Astrocyte (in vitro differentiated cells and primary cell): Measurements from ENCODE around the gene TNPO3. TPM values are rescaled to one million over a fixed set of nuclear protein-coding genes. Genes with fewer than 3 reads are reported as not detected.

Experiments used
- DNase-seq: peaks from one replicate; pipeline ENCODE4 v3.0.0-alpha.2; 2010; ENCODE audit warnings: low read depth
- FAIRE-seq: peaks from 2 replicates; lab custom pipeline; 2011; peaks lifted over from hg19 to GRCh38; lab: Jason Lieb, UNC
- H2AFZ ChIP-seq: 2 replicates; pipeline ENCODE4 v1.6.0; 2012; ENCODE audit warnings: low read depth, low read length, inconsistent platforms
- H3K27ac ChIP-seq: 2 replicates; pipeline ENCODE4 v1.5.1; 2011; ENCODE audit warnings: low read depth, low read length, inconsistent platforms
- H3K27me3 ChIP-seq: 2 replicates; pipeline ENCODE4 v1.6.0; 2011; ENCODE audit warnings: low read length, inconsistent platforms; ENCODE audit not compliant: insufficient read depth
- H3K36me3 ChIP-seq: 2 replicates; pipeline ENCODE4 v1.5.1; 2011; ENCODE audit warnings: low read length, inconsistent platforms; ENCODE audit not compliant: insufficient read depth
- H3K4me1 ChIP-seq: 2 replicates; pipeline ENCODE4 v1.5.1; 2011; ENCODE audit warnings: low read length, inconsistent platforms; ENCODE audit not compliant: insufficient read depth
- H3K4me2 ChIP-seq: 2 replicates; pipeline ENCODE4 v1.6.0; 2012; ENCODE audit warnings: low read length, inconsistent platforms
- H3K4me3 ChIP-seq: 2 replicates; pipeline ENCODE4 v1.5.1; 2011; ENCODE audit warnings: low read depth, mild to moderate bottlenecking, low read length, inconsistent platforms; ENCODE audit not compliant: insufficient read depth
- H3K79me2 ChIP-seq: 2 replicates; pipeline ENCODE4 v1.6.0; 2012; ENCODE audit warnings: mild to moderate bottlenecking, low read length, inconsistent platforms; ENCODE audit not compliant: insufficient read depth
- H3K9ac ChIP-seq: 2 replicates; pipeline ENCODE4 v1.6.0; 2012; ENCODE audit warnings: mild to moderate bottlenecking, low read length, inconsistent platforms
- H3K9me3 ChIP-seq: 2 replicates; pipeline ENCODE4 v1.5.1; 2012; ENCODE audit warnings: low read depth, mild to moderate bottlenecking, low read length, inconsistent platforms; ENCODE audit not compliant: insufficient read depth
- H4K20me1 ChIP-seq: 2 replicates; pipeline ENCODE4 v1.6.0; 2012; ENCODE audit warnings: low read length, inconsistent platforms; ENCODE audit not compliant: insufficient read depth
- H3K27ac Mint-ChIP-seq: one replicate; pipeline ENCODE4 v1.8.0; 2021; ENCODE audit warnings: mild to moderate bottlenecking, mixed read lengths; ENCODE audit not compliant: unreplicated experiment
- H3K27me3 Mint-ChIP-seq: one replicate; pipeline ENCODE4 v1.8.0; 2021; ENCODE audit warnings: low read depth, mixed read lengths; ENCODE audit not compliant: unreplicated experiment
- H3K36me3 Mint-ChIP-seq: one replicate; pipeline ENCODE4 v1.8.0; 2021; ENCODE audit warnings: low read depth, mixed read lengths; ENCODE audit not compliant: unreplicated experiment
- H3K4me1 Mint-ChIP-seq: one replicate; pipeline ENCODE4 v1.8.0; 2021; ENCODE audit warnings: low read depth, mixed read lengths; ENCODE audit not compliant: unreplicated experiment
- H3K4me3 Mint-ChIP-seq: one replicate; pipeline ENCODE4 v1.8.0; 2021; ENCODE audit warnings: mild to moderate bottlenecking, moderate library complexity, mixed read lengths; ENCODE audit not compliant: unreplicated experiment
- H3K9me3 Mint-ChIP-seq: one replicate; pipeline ENCODE4 v1.8.0; 2021; ENCODE audit warnings: mild to moderate bottlenecking, mixed read lengths; ENCODE audit not compliant: unreplicated experiment
- CTCF ChIP-seq: IDR thresholded peaks from 2 replicates; pipeline ENCODE4 v1.5.1; 2011; ENCODE audit warnings: low read depth, mild to moderate bottlenecking, inconsistent platforms, low read length, moderate library complexity; ENCODE audit not compliant: insufficient read depth
- EZH2 ChIP-seq: IDR thresholded peaks from 2 replicates; pipeline ENCODE4 v1.6.1; 2012; ENCODE audit warnings: mild to moderate bottlenecking, low read length, inconsistent platforms; ENCODE audit not compliant: insufficient read depth
- total RNA-seq: library from RNA; stranded (reverse); gene quantifications from 2 replicates; pipeline ENCODE4 v1.2.1, GENCODE V29; 2021

TNPO3 gene
- total RNA-seq, 1 donor from 2014 or later, result 49.2 TPM

- Histone ChIP-seq H3K36me3 (no peaks in the 10 kb centered on the region), H3K27me3 (no peaks in the 10 kb centered on the region), H4K20me1 (peaks cover 89% of the 10 kb centered on the region), H3K4me3 (no peak overlapping the region), H3K27ac (no peak overlapping the region), H3K9me3 (no peaks in the 10 kb centered on the region), H2AFZ (no peak overlapping the region), H3K4me2 (no peak overlapping the region), H3K79me2 (peaks cover 98% of the 10 kb centered on the region), H3K9ac (no peak overlapping the region), H3K4me1 (peaks cover 5% of the 10 kb centered on the region)
- Mint-ChIP-seq H3K9me3 (no peaks in the 10 kb centered on the region), H3K27ac (no peak overlapping the region), H3K4me3 (no peak overlapping the region), H3K27me3 (no peaks in the 10 kb centered on the region), H3K36me3 (no peaks in the 10 kb centered on the region), H3K4me1 (peaks cover 26% of the 10 kb centered on the region)
- DNase-seq (no peak), FAIRE-seq (no peak)
- TF ChIP-seq CTCF, result no peak
Measured at GRCh38 chr7:129045682-129046081, 9.2 kb downstream of the TNPO3 start.

GRCh38 chr7:129043012-129043411, 11.9 kb downstream of the TNPO3 start:
- no peaks in the 10 kb centered on the region for H3K27me3 Mint-ChIP-seq
- FAIRE-seq (no peak), DNase-seq (no peak)
- Histone ChIP-seq H3K9ac (no peak overlapping the region), H3K9me3 (no peaks in the 10 kb centered on the region), H3K79me2 (peaks cover 98% of the 10 kb centered on the region), H3K27me3 (no peaks in the 10 kb centered on the region), H3K27ac (no peak overlapping the region), H3K4me1 (peaks cover 5% of the 10 kb centered on the region), H3K4me3 (no peak overlapping the region), H4K20me1 (peaks cover 92% of the 10 kb centered on the region), H2AFZ (no peak overlapping the region), H3K36me3 (peaks cover 8% of the 10 kb centered on the region), H3K4me2 (no peak overlapping the region)
- no peak overlapping the region for H3K4me3 Mint-ChIP-seq
- no peak overlapping the region for H3K27ac Mint-ChIP-seq
- TF ChIP-seq EZH2, result no peak
- TF ChIP-seq CTCF, result no peak
- peaks cover 17% of the 10 kb centered on the region for H3K4me1 Mint-ChIP-seq
- peaks cover 5% of the 10 kb centered on the region for H3K36me3 Mint-ChIP-seq
- no peaks in the 10 kb centered on the region for H3K9me3 Mint-ChIP-seq

GRCh38 chr7:129041142-129042085, 13.5 kb downstream of the TNPO3 start:
- no peak for FAIRE-seq

More at GRCh38 chr7:129041142-129042085, 13.5 kb downstream of the TNPO3 start:
- Mint-ChIP-seq H3K4me3 (no peak overlapping the region), H3K9me3 (no peaks in the 10 kb centered on the region), H3K27ac (no peak overlapping the region), H3K27me3 (no peaks in the 10 kb centered on the region), H3K36me3 (peaks cover 5% of the 10 kb centered on the region), H3K4me1 (peaks cover 9% of the 10 kb centered on the region)
- H3K36me3 ChIP-seq, result peaks cover 8% of the 10 kb centered on the region
- H3K27me3 ChIP-seq, result no peaks in the 10 kb centered on the region
- no peak overlapping the region for H3K9ac ChIP-seq
- H3K27ac ChIP-seq, result no peak overlapping the region
- no peak overlapping the region for H3K4me3 ChIP-seq
- TF ChIP-seq CTCF (no peak), EZH2 (no peak)
- H3K4me2 ChIP-seq, result no peak overlapping the region
- no peak overlapping the region for H2AFZ ChIP-seq
- H3K9me3 ChIP-seq, result no peaks in the 10 kb centered on the region
- peaks cover 98% of the 10 kb centered on the region for H3K79me2 ChIP-seq
- peaks cover 90% of the 10 kb centered on the region for H4K20me1 ChIP-seq
- no peak for DNase-seq
- peaks cover 5% of the 10 kb centered on the region for H3K4me1 ChIP-seq
